Frontal cortex (tissue), 4 donors: ENCODE data around the gene PER1. TPM values are rescaled to one million over a fixed set of nuclear protein-coding genes. Genes with fewer than 3 reads are reported as not detected.

Experiments
- DNase-seq, 2 donors: peaks; one replicate each; pipeline ENCODE4 v3.0.0; 2012; ENCODE audit warnings: low spot score in 2 of 2
- FAIRE-seq: peaks from 2 replicates; lab custom pipeline; 2012; peaks lifted over from hg19 to GRCh38; lab: Jason Lieb, UNC
- total RNA-seq: library from RNA; depleted of rRNA; stranded (reverse); fragments of >200 nt; gene quantifications from one replicate; pipeline ENCODE4 v1.2.3, GENCODE V29; 2014
- donor health status: control.
- donor health status: control.
- donor health status: control.

The PER1 gene
- total RNA-seq, 1 donor from 2014 or later, result 6.5 TPM

- DNase-seq, result no peak
- FAIRE-seq, result no peak
Measured at GRCh38 chr17:8104911-8105310, 47.3 kb downstream of the PER1 start.

- FAIRE-seq (no peak), DNase-seq (no peak)
Measured at GRCh38 chr17:8103549-8103948, 48.7 kb downstream of the PER1 start.

- no peak for FAIRE-seq
- no peak for DNase-seq
Measured at GRCh38 chr17:8101721-8102120, 50.5 kb downstream of the PER1 start.

GRCh38 chr17:8100763-8101162, 51.4 kb downstream of the PER1 start:
- FAIRE-seq (no peak), DNase-seq (no peak)

- DNase-seq, result no peak
- no peak for FAIRE-seq
Measured at GRCh38 chr17:8100111-8100510, 52.1 kb downstream of the PER1 start.

GRCh38 chr17:8096541-8096940, 55.7 kb downstream of the PER1 start:
- DNase-seq, result no peak
- no peak for FAIRE-seq

GRCh38 chr17:8095361-8095760, 56.8 kb downstream of the PER1 start:
- DNase-seq (no peak), FAIRE-seq (no peak)

GRCh38 chr17:8091033-8091687, 61.0 kb downstream of the PER1 start:
- FAIRE-seq (no peak), DNase-seq (no peak)

Other genes with a start within 250 kb of the PER1 start
- 8.2 TPM for gene RNF227, start 236.1 kb downstream of the PER1 start, total RNA-seq
- 1.2 TPM for gene KCNAB3, start 222.5 kb downstream of the PER1 start, total RNA-seq
- 14.3 TPM for gene TRAPPC1, start 220.5 kb downstream of the PER1 start, total RNA-seq
- gene CNTROB, start 220.2 kb downstream of the PER1 start, total RNA-seq, result 25.3 TPM
- under 0.01 TPM for gene GUCY2D, start 149.8 kb downstream of the PER1 start, total RNA-seq
- under 0.01 TPM for gene ALOX15B, start 113.3 kb downstream of the PER1 start, total RNA-seq
- gene ALOX12B, start 64.7 kb downstream of the PER1 start, total RNA-seq, result not detected
- 0.82 TPM for gene ALOXE3, start 33.9 kb downstream of the PER1 start, total RNA-seq
- 1.2 TPM for gene HES7, start 28.3 kb downstream of the PER1 start, total RNA-seq
- gene VAMP2, start 10.5 kb upstream of the PER1 start, total RNA-seq, result 23.6 TPM
- gene TMEM107, start 24.0 kb upstream of the PER1 start, total RNA-seq, result 23.6 TPM
- 7.7 TPM for gene BORCS6, start 37.8 kb upstream of the PER1 start, total RNA-seq
- 3.7 TPM for gene AURKB, start 58.2 kb upstream of the PER1 start, total RNA-seq
- gene CTC1, start 95.7 kb upstream of the PER1 start, total RNA-seq, result 9.8 TPM
- 22.8 TPM for gene PFAS, start 96.9 kb upstream of the PER1 start, total RNA-seq
- gene RANGRF, start 136.3 kb upstream of the PER1 start, total RNA-seq, result 6.1 TPM
- 1.2 TPM for gene SLC25A35, start 143.0 kb upstream of the PER1 start, total RNA-seq
- gene ARHGEF15, start 157.8 kb upstream of the PER1 start, total RNA-seq, result 0.41 TPM
- gene ODF4, start 187.4 kb upstream of the PER1 start, total RNA-seq, result not detected
- gene RPL26, start 230.8 kb upstream of the PER1 start, total RNA-seq, result 4,449 TPM
- gene RNF222, start 245.4 kb upstream of the PER1 start, total RNA-seq, result not detected